ENCODE results near the gene EPHA7. TPM values are rescaled to one million over a fixed set of nuclear protein-coding genes. Genes with fewer than 3 reads are reported as not detected.

EPHA7 gene
- total RNA-seq, 1 experiment from 2014 or later: 9.5 TPM

GRCh38 chr6:93194480-93194879 is 224.9 kb downstream of the EPHA7 start:
- H3K56ac ChIP-seq (ENCODE audit: insufficient read length, low read depth, low read length): no peak overlapping the region
- Mint-ChIP-seq H3K9me3 (peaks cover 9 to 16% of the 10 kb centered on the region in 2 experiments), H3K4me1 (no peaks in the 10 kb centered on the region), H3K4me3 (no peak overlapping the region), H3K36me3 (ENCODE audit: insufficient read depth in 1 of 3, low read depth in 3 of 3) (peaks cover 5 to 16% (median 14%) of the 10 kb centered on the region in 3 experiments), H3K27me3 (ENCODE audit: low read depth) (no peaks in the 10 kb centered on the region), H3K27ac (no peak overlapping the region)
- no peaks in the 10 kb centered on the region for H3K79me2 ChIP-seq (ENCODE audit: insufficient read depth, low read length)
- H2BK120ac ChIP-seq (ENCODE audit: low read depth, low read length, poor library complexity, severe bottlenecking): no peak overlapping the region
- no peak overlapping the region for H2BK5ac ChIP-seq (ENCODE audit: insufficient read length, low read length)
- DNase-seq: no peak
- no peaks in the 10 kb centered on the region for H4K20me1 ChIP-seq (ENCODE audit: control insufficient read depth, insufficient read depth, insufficient read length)
- no peak overlapping the region for H2BK12ac ChIP-seq (ENCODE audit: insufficient read length, low read depth, low read length)
- no peak overlapping the region for H4K5ac ChIP-seq (ENCODE audit: insufficient read length, low read depth, low read length)
- no peak overlapping the region for H4K8ac ChIP-seq (replicated peaks; ENCODE audit: insufficient read length, low read depth, low read length)
- H3K23ac ChIP-seq (ENCODE audit: insufficient read length, low read depth, low read length): no peak overlapping the region
- no peak overlapping the region for H3K14ac ChIP-seq (ENCODE audit: insufficient read depth, low read length)
- H4K91ac ChIP-seq (ENCODE audit: insufficient read length, low read depth, low read length): no peak overlapping the region
- no peak overlapping the region for H3K9ac ChIP-seq (ENCODE audit: extremely low read depth, insufficient read length, low read length)
- H3T11ph ChIP-seq (ENCODE audit: low read length): no peak overlapping the region
- H2BK20ac ChIP-seq (ENCODE audit: low read depth, low read length, poor library complexity, severe bottlenecking): no peak overlapping the region
- H2BK15ac ChIP-seq (ENCODE audit: low read depth, low read length): no peak overlapping the region
- H2AK5ac ChIP-seq (ENCODE audit: insufficient read length, low read length): no peak overlapping the region
- H3K23me2 ChIP-seq (ENCODE audit: insufficient read length, low read depth, low read length, poor library complexity, severe bottlenecking): no peaks in the 10 kb centered on the region
- TF ChIP-seq CTCF (conservative IDR thresholded peaks at IDR 0.05): no peak
- no peak overlapping the region for H2AFZ ChIP-seq (ENCODE audit: low read length)
- H3K27ac ChIP-seq (ENCODE audit: insufficient read length, low read depth, low read length): no peak overlapping the region
- H3K18ac ChIP-seq (ENCODE audit: insufficient read length, low read depth, low read length): no peak overlapping the region
- H3K4me1 ChIP-seq (ENCODE audit: insufficient read depth, low read length): no peaks in the 10 kb centered on the region
- no peak overlapping the region for H3K4me2 ChIP-seq (ENCODE audit: insufficient read depth, insufficient read length, low read length)
- no peaks in the 10 kb centered on the region for H3K27me3 ChIP-seq (ENCODE audit: insufficient read depth, low read length)
- no peaks in the 10 kb centered on the region for H3K9me3 ChIP-seq (ENCODE audit: control insufficient read depth, low read depth, low read length)
- no peak overlapping the region for H3K4ac ChIP-seq (ENCODE audit: low read depth, low read length)
- no peaks in the 10 kb centered on the region for H3K79me1 ChIP-seq (ENCODE audit: insufficient read depth, low read depth, low read length, poor library complexity, severe bottlenecking)

Measured in H9 (cell line).